Smooth muscle cell (in vitro differentiated cells): ENCODE results near the gene RIC3. TPM values are rescaled to one million over a fixed set of nuclear protein-coding genes. Genes with fewer than 3 reads are reported as not detected.

Source experiments
- DNase-seq: peaks from one replicate; lab custom pipeline; 2025; ENCODE audit not compliant: unreplicated experiment; lab: John Stamatoyannopoulos, UW
- H2AFZ ChIP-seq: fragments of 200-600 bp; sonication (generic); 2 replicates; pipeline ENCODE4 v1.6.0; 2016; ENCODE audit warnings: antibody characterized with exemption, low read depth, mild to moderate bottlenecking
- H3F3A ChIP-seq: fragments of 200-600 bp; sonication (generic); 2 replicates; pipeline ENCODE4 v1.6.0; 2017; ENCODE audit warnings: antibody characterized with exemption, low read depth
- H3K27ac ChIP-seq: fragments of 200-600 bp; sonication (generic); 2 replicates; pipeline ENCODE4 v1.5.1; 2016; ENCODE audit warnings: low read depth, mild to moderate bottlenecking
- H3K27me3 ChIP-seq: fragments of 200-600 bp; sonication (generic); 2 replicates; pipeline ENCODE4 v1.6.1; 2016; ENCODE audit warnings: low read depth, mild to moderate bottlenecking
- H3K36me3 ChIP-seq: fragments of 200-600 bp; sonication (generic); 2 replicates; pipeline ENCODE4 v1.5.1; 2016; ENCODE audit warnings: low read depth
- H3K4me1 ChIP-seq: fragments of 200-600 bp; sonication (generic); 2 replicates; pipeline ENCODE4 v1.5.1; 2016; ENCODE audit warnings: low read depth
- H3K4me2 ChIP-seq: fragments of 200-600 bp; sonication (generic); 2 replicates; pipeline ENCODE4 v1.6.0; 2016; ENCODE audit warnings: mild to moderate bottlenecking
- H3K4me3 ChIP-seq: fragments of 200-600 bp; sonication (generic); 2 replicates; pipeline ENCODE4 v1.5.1; 2016; ENCODE audit warnings: mild to moderate bottlenecking
- H3K79me2 ChIP-seq: fragments of 200-600 bp; sonication (generic); 2 replicates; pipeline ENCODE4 v1.6.0; 2016; ENCODE audit warnings: low read depth, mild to moderate bottlenecking
- H3K9ac ChIP-seq: fragments of 200-600 bp; sonication (generic); 2 replicates; pipeline ENCODE4 v1.6.0; 2016; ENCODE audit warnings: low read depth
- H3K9me3 ChIP-seq: fragments of 200-600 bp; sonication (generic); replicated peaks from 2 replicates; pipeline ENCODE4 v1.5.1; 2016; ENCODE audit warnings: low read depth
- H4K20me1 ChIP-seq: fragments of 200-600 bp; sonication (generic); 2 replicates; pipeline ENCODE4 v1.6.0; 2016; ENCODE audit warnings: low read depth
- CTCF ChIP-seq: fragments of 200-600 bp; sonication (generic); IDR thresholded peaks from 2 replicates; pipeline ENCODE4 v1.5.1; 2017; ENCODE audit warnings: borderline replicate concordance, mild to moderate bottlenecking, antibody characterized with exemption; ENCODE audit not compliant: insufficient read depth, poor library complexity, severe bottlenecking
- WGBS: methylation state at CpG from one replicate; pipeline ENCODE4 v1.1.7; 2016; ENCODE audit warnings: low lambda C conversion rate; 5-methylcytosine and 5-hydroxymethylcytosine counted together
- polyA plus RNA-seq: library from polyadenylated mRNA; unstranded; fragments of >200 nt; fragmentation: Nextera tagmentation; extraction: Ambion mirVana; gene quantifications from 2 replicates; pipeline ENCODE4 v1.2.1, GENCODE V29; 2016
- total RNA-seq: library from RNA; depleted of rRNA; stranded (reverse); fragments of >200 nt; gene quantifications from 2 replicates; pipeline ENCODE4 v1.2.3, GENCODE V29; 2014

Gene RIC3
- total and polyA plus RNA-seq, 2 experiments from 2014 or later: 0.35 to 3.1 TPM

GRCh38 chr11:8105133-8105532, 63.7 kb downstream of the RIC3 start:
- H2AFZ ChIP-seq: no peak overlapping the region
- no peak overlapping the region for H3K4me2 ChIP-seq
- no peaks in the 10 kb centered on the region for H3K79me2 ChIP-seq
- DNase-seq: no peak
- no peak for TF ChIP-seq CTCF
- H3K9me3 ChIP-seq: no peaks in the 10 kb centered on the region
- no peaks in the 10 kb centered on the region for H3K27me3 ChIP-seq
- no peak overlapping the region for H3K4me3 ChIP-seq
- no peaks in the 10 kb centered on the region for H3K4me1 ChIP-seq
- H3K36me3 ChIP-seq: no peaks in the 10 kb centered on the region
- no peak overlapping the region for H3K27ac ChIP-seq
- 87% methylated on average over 4 of the region's 4 CpGs for WGBS
- H4K20me1 ChIP-seq: no peaks in the 10 kb centered on the region
- H3F3A ChIP-seq: no peaks in the 10 kb centered on the region
- no peak overlapping the region for H3K9ac ChIP-seq

- Histone ChIP-seq H3K9ac (no peak overlapping the region), H3K27me3 (no peaks in the 10 kb centered on the region), H3K4me2 (no peak overlapping the region), H3K4me3 (no peak overlapping the region), H3F3A (no peaks in the 10 kb centered on the region), H3K9me3 (no peaks in the 10 kb centered on the region), H2AFZ (no peak overlapping the region), H4K20me1 (no peaks in the 10 kb centered on the region), H3K27ac (no peak overlapping the region), H3K79me2 (no peaks in the 10 kb centered on the region), H3K4me1 (no peaks in the 10 kb centered on the region), H3K36me3 (no peaks in the 10 kb centered on the region)
- no peak for DNase-seq
- no peak for TF ChIP-seq CTCF
- 94% methylated on average over 2 of the region's 2 CpGs for WGBS
Measured at GRCh38 chr11:8103909-8104308, 64.9 kb downstream of the RIC3 start.

- Histone ChIP-seq H3F3A (no peaks in the 10 kb centered on the region), H2AFZ (no peak overlapping the region), H3K9me3 (no peaks in the 10 kb centered on the region), H3K4me3 (no peak overlapping the region), H3K4me1 (no peaks in the 10 kb centered on the region), H3K79me2 (no peaks in the 10 kb centered on the region), H3K27ac (no peak overlapping the region), H4K20me1 (no peaks in the 10 kb centered on the region), H3K9ac (no peak overlapping the region), H3K27me3 (no peaks in the 10 kb centered on the region), H3K36me3 (no peaks in the 10 kb centered on the region), H3K4me2 (no peak overlapping the region)
- WGBS: 96% methylated on average over 7 of the region's 7 CpGs
- TF ChIP-seq CTCF: no peak
- no peak for DNase-seq
Measured at GRCh38 chr11:8102965-8103364, 65.9 kb downstream of the RIC3 start.

GRCh38 chr11:8102296-8102915, 66.4 kb downstream of the RIC3 start:
- Histone ChIP-seq H2AFZ (no peak overlapping the region), H3F3A (no peaks in the 10 kb centered on the region), H3K79me2 (no peaks in the 10 kb centered on the region), H3K4me3 (no peak overlapping the region), H3K9ac (no peak overlapping the region), H3K9me3 (no peaks in the 10 kb centered on the region), H3K27me3 (no peaks in the 10 kb centered on the region), H3K4me2 (no peak overlapping the region), H3K36me3 (no peaks in the 10 kb centered on the region), H3K27ac (no peak overlapping the region), H4K20me1 (no peaks in the 10 kb centered on the region), H3K4me1 (no peaks in the 10 kb centered on the region)
- DNase-seq: no peak
- TF ChIP-seq CTCF: no peak
